ENCODE measurements around the gene SLC19A3. TPM values are rescaled to one million over a fixed set of nuclear protein-coding genes. Genes with fewer than 3 reads are reported as not detected.

Gene SLC19A3
- polyA plus RNA-seq, 1 donor from 2014 or later, result 2.9 TPM

DNA sequence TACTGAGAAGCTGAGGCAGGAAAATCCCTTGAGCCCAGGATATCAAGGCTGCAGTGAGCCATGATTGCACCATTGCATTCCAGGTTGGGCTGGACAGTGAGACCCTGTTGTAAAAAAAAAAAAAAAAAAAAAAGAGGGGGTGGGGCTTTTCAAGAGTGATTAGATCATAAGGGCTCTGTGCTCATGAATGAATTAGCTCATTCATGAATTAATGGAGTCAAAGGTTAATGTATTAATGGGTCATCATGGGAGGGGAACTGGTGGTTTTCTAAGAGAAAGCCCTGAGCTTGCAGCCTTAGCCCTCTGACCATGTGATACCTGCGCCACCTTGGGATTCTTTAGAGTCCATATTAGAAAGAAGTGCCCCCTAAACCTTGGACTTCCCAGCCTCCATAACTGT lies 4.5 kb downstream of the SLC19A3 start:
- Histone ChIP-seq H3K9me2 (ENCODE audit: insufficient read depth, low read length) (no peaks in the 10 kb centered on the region), H2AFZ (ENCODE audit: low read depth, low read length) (no peak overlapping the region), H3K9me3 (ENCODE audit: low read length) (no peaks in the 10 kb centered on the region), H3K27ac (ENCODE audit: low read length) (no peak overlapping the region), H3F3A (ENCODE audit: insufficient read depth, low read length, poor library complexity, severe bottlenecking) (no peaks in the 10 kb centered on the region), H3K9ac (ENCODE audit: low read length) (no peak overlapping the region), H3K4me2 (ENCODE audit: low read length) (no peak overlapping the region), H4K20me1 (ENCODE audit: insufficient read depth) (no peaks in the 10 kb centered on the region), H3K27me3 (ENCODE audit: insufficient read depth, low read depth, low read length) (peaks cover 6% of the 10 kb centered on the region), H3K36me3 (ENCODE audit: insufficient read depth, low read length) (no peaks in the 10 kb centered on the region), H3K4me3 (ENCODE audit: low read length) (no peak overlapping the region), H3K79me2 (replicated peaks; ENCODE audit: insufficient read depth, low read length) (no peaks in the 10 kb centered on the region)
- no peak for TF ChIP-seq RAD21 (conservative IDR thresholded peaks at IDR 0.05)
- TF ChIP-seq SMC3 (conservative IDR thresholded peaks at IDR 0.05; ENCODE audit: poor library complexity), result no peak
- TF ChIP-seq CTCF (IDR thresholded peaks at IDR 0.05; ENCODE audit: poor library complexity, severe bottlenecking), result no peak
- no peak for TF ChIP-seq TAF1 (IDR thresholded peaks at IDR 0.05; ENCODE audit: low read depth)
- no peak for TF ChIP-seq REST (IDR thresholded peaks at IDR 0.05; ENCODE audit: borderline replicate concordance)
- no peak for TF ChIP-seq EZH2 (IDR thresholded peaks at IDR 0.05; ENCODE audit: borderline replicate concordance, insufficient read depth, low read length, poor library complexity, severe bottlenecking)
- TF ChIP-seq POLR2AphosphoS5 (IDR thresholded peaks at IDR 0.05), result no peak
- TF ChIP-seq MXI1 (conservative IDR thresholded peaks at IDR 0.05; ENCODE audit: poor library complexity, severe bottlenecking), result no peak
- no peak for TF ChIP-seq EP300 (conservative IDR thresholded peaks at IDR 0.05; ENCODE audit: poor library complexity, severe bottlenecking)

DNA sequence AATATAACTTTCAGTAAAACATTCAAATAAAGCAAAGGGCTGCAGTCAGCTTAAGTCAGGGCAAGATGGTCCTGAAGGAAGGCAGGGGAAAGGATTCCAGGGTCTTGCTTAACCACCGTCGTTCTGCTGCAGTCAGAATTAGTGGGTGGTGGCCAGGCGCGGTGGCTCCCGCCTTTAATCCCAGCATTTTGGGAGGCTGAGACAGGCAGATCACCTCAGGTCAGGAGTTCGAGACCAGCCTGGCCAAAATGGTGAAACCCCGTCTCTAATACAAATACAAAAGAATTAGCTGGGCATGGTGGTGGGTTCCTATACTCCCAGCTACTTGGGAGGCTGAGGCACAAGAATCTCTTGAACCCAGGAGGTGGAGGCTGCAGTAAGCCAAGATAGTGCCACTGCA lies 6.8 kb downstream of the SLC19A3 start:
- H3K9me3 ChIP-seq (ENCODE audit: low read length), result no peaks in the 10 kb centered on the region
- no peak overlapping the region for H3K4me2 ChIP-seq (ENCODE audit: low read length)
- H3K36me3 ChIP-seq (ENCODE audit: insufficient read depth, low read length), result no peaks in the 10 kb centered on the region
- no peaks in the 10 kb centered on the region for H3K79me2 ChIP-seq (replicated peaks; ENCODE audit: insufficient read depth, low read length)
- no peaks in the 10 kb centered on the region for H4K20me1 ChIP-seq (ENCODE audit: insufficient read depth)
- TF ChIP-seq EP300 (conservative IDR thresholded peaks at IDR 0.05; ENCODE audit: poor library complexity, severe bottlenecking) (no peak), RAD21 (conservative IDR thresholded peaks at IDR 0.05) (no peak), EZH2 (IDR thresholded peaks at IDR 0.05; ENCODE audit: borderline replicate concordance, insufficient read depth, low read length, poor library complexity, severe bottlenecking) (no peak), MXI1 (conservative IDR thresholded peaks at IDR 0.05; ENCODE audit: poor library complexity, severe bottlenecking) (no peak), POLR2AphosphoS5 (IDR thresholded peaks at IDR 0.05) (no peak), REST (IDR thresholded peaks at IDR 0.05; ENCODE audit: borderline replicate concordance) (no peak), TAF1 (IDR thresholded peaks at IDR 0.05; ENCODE audit: low read depth) (no peak), SMC3 (conservative IDR thresholded peaks at IDR 0.05; ENCODE audit: poor library complexity) (no peak), CTCF (IDR thresholded peaks at IDR 0.05; ENCODE audit: poor library complexity, severe bottlenecking) (no peak)
- H3K27ac ChIP-seq (ENCODE audit: low read length), result no peak overlapping the region
- H2AFZ ChIP-seq (ENCODE audit: low read depth, low read length), result no peak overlapping the region
- H3K4me3 ChIP-seq (ENCODE audit: low read length), result no peak overlapping the region
- H3K9ac ChIP-seq (ENCODE audit: low read length), result no peak overlapping the region
- H3F3A ChIP-seq (ENCODE audit: insufficient read depth, low read length, poor library complexity, severe bottlenecking), result no peaks in the 10 kb centered on the region
- no peaks in the 10 kb centered on the region for H3K27me3 ChIP-seq (ENCODE audit: insufficient read depth, low read depth, low read length)
- no peaks in the 10 kb centered on the region for H3K9me2 ChIP-seq (ENCODE audit: insufficient read depth, low read length)

Data from neural cell (in vitro differentiated cells).